Vagina (tissue), 2 donors: ENCODE data around the gene EEIG1. TPM values are rescaled to one million over a fixed set of nuclear protein-coding genes. Genes with fewer than 3 reads are reported as not detected.

Experiments
- DNase-seq, 2 donors: peaks; one replicate each; pipeline ENCODE4 v3.0.0-alpha.2; 2017; ENCODE audit errors: extremely low spot score in 2 of 2
- H3K27ac ChIP-seq: fragments of 200-600 bp; sonication (generic); one replicate; pipeline ENCODE4 v1.5.1; 2019
- H3K27me3 ChIP-seq: fragments of 200-600 bp; sonication (generic); one replicate; pipeline ENCODE4 v1.5.1; 2019
- H3K36me3 ChIP-seq, 2 donors: fragments of 200-600 bp; sonication (generic); one replicate each; pipeline ENCODE4 v1.5.1; 2017 to 2019
- H3K4me1 ChIP-seq: fragments of 200-600 bp; sonication (generic); one replicate; pipeline ENCODE4 v1.5.1; 2019
- H3K4me3 ChIP-seq, 2 donors: fragments of 200-600 bp; sonication (generic); 1 replicate in 1 of 2; 2 replicates in 1 of 2; pipeline ENCODE4 v1.5.1; 2016 to 2019
- H3K9me3 ChIP-seq: fragments of 200-600 bp; sonication (generic); one replicate; pipeline ENCODE4 v1.5.1; 2019
- POLR2A ChIP-seq, 2 donors: fragments of 450-650 bp; IDR thresholded peaks; one replicate each; pipeline ENCODE4 v1.6.1; 2017; ENCODE audit warnings: antibody characterized with exemption in 2 of 2, mild to moderate bottlenecking in 2 of 2, moderate library complexity in 2 of 2
- POLR2AphosphoS5 ChIP-seq, 2 donors: sonication (generic); formaldehyde crosslinking; IDR thresholded peaks; one replicate each; pipeline ENCODE4 v1.9.0; 2017; ENCODE audit warnings: antibody characterized with exemption in 2 of 2, mild to moderate bottlenecking in 2 of 2, low read depth in 1 of 2; ENCODE audit not compliant: insufficient read depth in 1 of 2
- intact Hi-C: fragments of 100-400 bp; cut with DNase I; formaldehyde crosslinking; loops from one replicate; pipeline ENCODE4 v1.15.1; 2023
- total RNA-seq: library from RNA; depleted of rRNA; stranded (reverse); fragments of >200 nt; gene quantifications from one replicate; pipeline ENCODE4 v1.2.3, GENCODE V29; 2016
- TF ChIP-seq, protein P1 (sequence below), 3 experiments: fragments of 450-650 bp in 2 of 3; fragments of 200-600 bp in 1 of 3; sonication (generic) in 1 of 3; IDR thresholded peaks; one replicate each; pipeline ENCODE4 v1.5.1; 2017 to 2019; ENCODE audit warnings: antibody characterized with exemption in 3 of 3, mild to moderate bottlenecking in 2 of 3, moderate library complexity in 2 of 3

EEIG1 gene
- total RNA-seq, 1 donor from 2014 or later = 30.9 TPM

GRCh38 chr9:127982912-127983311 is 2.1 kb upstream of the EEIG1 start:
- no peak for DNase-seq
- Histone ChIP-seq H3K36me3 (no peaks in the 10 kb centered on the region), H3K4me3 (no peak overlapping the region), H3K9me3 (no peaks in the 10 kb centered on the region), H3K27ac (peak overlapping the region; percentile 94), H3K27me3 (no peaks in the 10 kb centered on the region), H3K4me1 (peaks cover 31% of the 10 kb centered on the region)
- intact Hi-C loops = loop anchor here (5.0 kb wide), 1 partner anchor 41 kb away; no protein-coding TSS in a partner anchor
- TF ChIP-seq POLR2AphosphoS5 (IDR thresholded peaks at IDR 0.05; ENCODE audit: insufficient read depth in 1 of 2, low read depth in 1 of 2) = no peak
- TF ChIP-seq POLR2A (IDR thresholded peaks at IDR 0.05) = no peak

GRCh38 chr9:127981559-127982121 is 851 bp upstream of the EEIG1 start:
- no peak for DNase-seq
- TF ChIP-seq POLR2AphosphoS5 (IDR thresholded peaks at IDR 0.05; ENCODE audit: insufficient read depth in 1 of 2, low read depth in 1 of 2) (no peak), POLR2A (IDR thresholded peaks at IDR 0.05) (no peak)
- TF ChIP-seq, protein P1, sequence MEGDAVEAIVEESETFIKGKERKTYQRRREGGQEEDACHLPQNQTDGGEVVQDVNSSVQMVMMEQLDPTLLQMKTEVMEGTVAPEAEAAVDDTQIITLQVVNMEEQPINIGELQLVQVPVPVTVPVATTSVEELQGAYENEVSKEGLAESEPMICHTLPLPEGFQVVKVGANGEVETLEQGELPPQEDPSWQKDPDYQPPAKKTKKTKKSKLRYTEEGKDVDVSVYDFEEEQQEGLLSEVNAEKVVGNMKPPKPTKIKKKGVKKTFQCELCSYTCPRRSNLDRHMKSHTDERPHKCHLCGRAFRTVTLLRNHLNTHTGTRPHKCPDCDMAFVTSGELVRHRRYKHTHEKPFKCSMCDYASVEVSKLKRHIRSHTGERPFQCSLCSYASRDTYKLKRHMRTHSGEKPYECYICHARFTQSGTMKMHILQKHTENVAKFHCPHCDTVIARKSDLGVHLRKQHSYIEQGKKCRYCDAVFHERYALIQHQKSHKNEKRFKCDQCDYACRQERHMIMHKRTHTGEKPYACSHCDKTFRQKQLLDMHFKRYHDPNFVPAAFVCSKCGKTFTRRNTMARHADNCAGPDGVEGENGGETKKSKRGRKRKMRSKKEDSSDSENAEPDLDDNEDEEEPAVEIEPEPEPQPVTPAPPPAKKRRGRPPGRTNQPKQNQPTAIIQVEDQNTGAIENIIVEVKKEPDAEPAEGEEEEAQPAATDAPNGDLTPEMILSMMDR (IDR thresholded peaks at IDR 0.05) = no peak
- peak overlapping the region; percentile 94 for H3K27ac ChIP-seq
- no peaks in the 10 kb centered on the region for H3K36me3 ChIP-seq
- H3K9me3 ChIP-seq = no peaks in the 10 kb centered on the region
- intact Hi-C loops = loop anchor here (5.0 kb wide), 1 partner anchor 39 kb away; no protein-coding TSS in a partner anchor
- peak overlapping the region; percentile 78 to 95 for H3K4me3 ChIP-seq
- H3K27me3 ChIP-seq = no peaks in the 10 kb centered on the region
- H3K4me1 ChIP-seq = peaks cover 44% of the 10 kb centered on the region

DNA sequence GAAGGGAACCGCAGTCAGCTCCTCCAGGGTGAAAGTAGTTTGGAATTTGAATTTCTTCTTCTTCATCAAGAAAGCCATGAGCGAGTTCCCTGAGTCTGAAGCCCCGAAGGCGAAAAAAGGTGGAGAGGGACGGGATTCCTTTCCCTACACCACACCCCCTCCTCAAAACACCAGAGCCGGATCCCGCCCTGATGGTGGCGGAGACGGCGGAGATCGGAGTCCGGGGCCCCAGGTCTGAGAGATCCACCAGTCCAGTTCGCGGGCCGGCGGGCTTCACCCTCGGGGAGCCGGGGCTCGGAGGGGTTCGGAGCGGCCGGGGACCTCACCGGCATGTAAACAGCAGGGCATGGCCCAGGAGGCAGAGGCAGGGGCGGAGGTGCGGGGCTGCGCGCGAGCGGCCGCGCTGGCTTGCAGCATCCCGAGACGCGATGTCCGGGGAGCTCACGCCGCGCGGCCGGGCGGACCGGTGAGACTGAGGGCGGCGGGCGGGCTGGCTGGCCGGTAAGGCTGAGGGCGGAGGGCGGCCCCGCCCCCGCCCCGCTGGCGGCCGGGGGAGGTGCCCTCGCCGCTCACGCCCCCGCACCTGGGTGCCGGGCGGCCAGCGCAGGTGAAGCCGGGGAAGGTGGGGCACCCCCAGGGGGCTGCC is 606 bp downstream of the EEIG1 start:
- no peak for DNase-seq
- Histone ChIP-seq H3K4me3 (peak overlapping the region; percentile 78 to 95), H3K27ac (peak overlapping the region; percentile 96), H3K9me3 (no peaks in the 10 kb centered on the region), H3K36me3 (no peaks in the 10 kb centered on the region), H3K4me1 (peaks cover 59% of the 10 kb centered on the region), H3K27me3 (no peaks in the 10 kb centered on the region)
- TF ChIP-seq POLR2A (IDR thresholded peaks at IDR 0.05) (peak in 1 of 2 donors; percentile 73), POLR2AphosphoS5 (IDR thresholded peaks at IDR 0.05; ENCODE audit: insufficient read depth in 1 of 2, low read depth in 1 of 2) (no peak)
- TF ChIP-seq, protein P1 (IDR thresholded peaks at IDR 0.05) = no peak
- intact Hi-C loops = loop anchor here (5.0 kb wide), 1 partner anchor 38 kb away; no protein-coding TSS in a partner anchor

GRCh38 chr9:127979333-127980059 is 1.3 kb downstream of the EEIG1 start:
- H3K9me3 ChIP-seq = no peaks in the 10 kb centered on the region
- H3K27ac ChIP-seq = peak overlapping the region; percentile 96
- H3K4me3 ChIP-seq = peak overlapping the region; percentile 78 to 95
- intact Hi-C loops = loop anchor here (5.0 kb wide), 1 partner anchor 37 kb away; no protein-coding TSS in a partner anchor
- peak in 1 of 2 donors; percentile 89 for DNase-seq
- H3K27me3 ChIP-seq = no peaks in the 10 kb centered on the region
- H3K36me3 ChIP-seq = no peaks in the 10 kb centered on the region
- TF ChIP-seq, protein P1 (IDR thresholded peaks at IDR 0.05) = no peak
- TF ChIP-seq POLR2AphosphoS5 (IDR thresholded peaks at IDR 0.05; ENCODE audit: insufficient read depth in 1 of 2, low read depth in 1 of 2) (peak in 1 of 2 donors; percentile 72), POLR2A (IDR thresholded peaks at IDR 0.05) (no peak)
- H3K4me1 ChIP-seq = peaks cover 65% of the 10 kb centered on the region

GRCh38 chr9:127979015-127979332 is 1.8 kb downstream of the EEIG1 start:
- H3K36me3 ChIP-seq = no peaks in the 10 kb centered on the region
- DNase-seq = no peak
- H3K4me1 ChIP-seq = peaks cover 71% of the 10 kb centered on the region
- intact Hi-C loops = no loop called here
- peak overlapping the region; percentile 96 for H3K27ac ChIP-seq
- TF ChIP-seq, protein P1 (IDR thresholded peaks at IDR 0.05) = no peak
- no peak for TF ChIP-seq POLR2AphosphoS5 (IDR thresholded peaks at IDR 0.05; ENCODE audit: insufficient read depth in 1 of 2, low read depth in 1 of 2)
- no peak for TF ChIP-seq POLR2A (IDR thresholded peaks at IDR 0.05)
- H3K27me3 ChIP-seq = no peaks in the 10 kb centered on the region
- peak overlapping the region; percentile 78 to 95 for H3K4me3 ChIP-seq
- no peaks in the 10 kb centered on the region for H3K9me3 ChIP-seq
